Measurements from ENCODE around the gene CLDN16.

The CLDN16 gene

GRCh38 chr3:190381441-190381840 lies 6.5 kb upstream of the CLDN16 start:
- no peak for DNase-seq

GRCh38 chr3:190382082-190382481 lies 5.9 kb upstream of the CLDN16 start:
- no peak for DNase-seq

- DNase-seq = peak; percentile 25 to 31
Measured at GRCh38 chr3:190384309-190384756, 3.6 kb upstream of the CLDN16 start.

GRCh38 chr3:190385731-190386688 lies 2.0 kb upstream of the CLDN16 start:
- DNase-seq = peak in 1 of 2 experiments; percentile 5

GRCh38 chr3:190388703-190389102 lies 740 bp downstream of the CLDN16 start:
- no peak for DNase-seq

- no peak for DNase-seq
Measured at GRCh38 chr3:190396001-190396400, 8.0 kb downstream of the CLDN16 start.

- DNase-seq = no peak
Measured at GRCh38 chr3:190397889-190398288, 9.9 kb downstream of the CLDN16 start.

GRCh38 chr3:190399677-190400076 lies 11.7 kb downstream of the CLDN16 start:
- DNase-seq = no peak

GRCh38 chr3:190401963-190402362 lies 14.0 kb downstream of the CLDN16 start:
- DNase-seq = no peak

- DNase-seq = no peak
Measured at GRCh38 chr3:190404715-190405114, 16.8 kb downstream of the CLDN16 start.

- no peak for DNase-seq
Measured at GRCh38 chr3:190414297-190414696, 26.3 kb downstream of the CLDN16 start.

- DNase-seq = no peak
Measured at GRCh38 chr3:190424108-190424477, 36.1 kb downstream of the CLDN16 start.

GRCh38 chr3:190424478-190425439 lies 36.8 kb downstream of the CLDN16 start:
- peak; percentile 7 to 35 for DNase-seq

- no peak for DNase-seq
Measured at GRCh38 chr3:190425833-190426232, 37.9 kb downstream of the CLDN16 start.

GRCh38 chr3:190426806-190427507 lies 39.0 kb downstream of the CLDN16 start:
- DNase-seq = no peak

- DNase-seq = no peak
Measured at GRCh38 chr3:190429681-190430080, 41.7 kb downstream of the CLDN16 start.

GRCh38 chr3:190430906-190431305 lies 42.9 kb downstream of the CLDN16 start:
- no peak for DNase-seq

GRCh38 chr3:190432216-190432615 lies 44.3 kb downstream of the CLDN16 start:
- no peak for DNase-seq

GRCh38 chr3:190433626-190434025 lies 45.7 kb downstream of the CLDN16 start:
- DNase-seq = no peak

- DNase-seq = no peak
Measured at GRCh38 chr3:190435618-190436017, 47.7 kb downstream of the CLDN16 start.

GRCh38 chr3:190436331-190436730 lies 48.4 kb downstream of the CLDN16 start:
- no peak for DNase-seq

- no peak for DNase-seq
Measured at GRCh38 chr3:190442240-190442639, 54.3 kb downstream of the CLDN16 start.

GRCh38 chr3:190443257-190443656 lies 55.3 kb downstream of the CLDN16 start:
- no peak for DNase-seq

Measured in SHP77 (cell line).